Activated B cell treated with CpG ODN at 0.5 μM for 24 hours (primary cell): ENCODE measurements around the gene LMCD1. TPM values are rescaled to one million over a fixed set of nuclear protein-coding genes. Genes with fewer than 3 reads are reported as not detected.
A peak's percentile ranks its signal among the peaks of the same experiment; 100 is the strongest.

Experiments used
- ATAC-seq: fragments of 200-7000 bp; cut with Tn5 transposase; one replicate; pipeline ENCODE4 v1.10.0; 2021; ENCODE audit warnings: low read depth, mild to moderate bottlenecking, moderate library complexity
- CTCF ChIA-PET: fragments of 350-600 bp; sonication (Branson Sonifier 250); formaldehyde crosslinking; loops from one replicate; lab custom pipeline; 2021; ENCODE audit warnings: antibody characterized with exemption; lab: Charles Lee
- POLR2A ChIA-PET: fragments of 350-600 bp; sonication (Branson Sonifier 250); formaldehyde crosslinking; loops from one replicate; lab custom pipeline; 2021; ENCODE audit warnings: antibody characterized with exemption; lab: Charles Lee
- DNase-seq: peaks from one replicate; pipeline ENCODE4 v3.0.0; 2022
- H3K27ac Mint-ChIP-seq: one replicate; pipeline ENCODE4 v1.8.0; 2020; ENCODE audit warnings: mixed read lengths
- H3K27me3 Mint-ChIP-seq: one replicate; pipeline ENCODE4 v1.8.0; 2021; ENCODE audit warnings: mixed read lengths
- H3K36me3 Mint-ChIP-seq: one replicate; pipeline ENCODE4 v1.8.0; 2021; ENCODE audit warnings: low read depth, mixed read lengths
- H3K4me1 Mint-ChIP-seq: one replicate; pipeline ENCODE4 v1.8.0; 2021; ENCODE audit warnings: mixed read lengths
- H3K4me3 Mint-ChIP-seq: one replicate; pipeline ENCODE4 v1.8.0; 2020; ENCODE audit warnings: mild to moderate bottlenecking, mixed read lengths
- H3K9me3 Mint-ChIP-seq: one replicate; pipeline ENCODE4 v1.8.0; 2020; ENCODE audit warnings: mixed read lengths
- intact Hi-C: fragments of 100-400 bp; cut with micrococcal nuclease; formaldehyde crosslinking; loops from one replicate; pipeline ENCODE4 v1.15.1; 2024
- total RNA-seq: library from RNA; stranded (reverse); gene quantifications from 2 replicates; pipeline ENCODE4 v1.2.3, GENCODE V29; 2022
- TF ChIP-seq, protein P1 (sequence below): fragments of 200-600 bp; IDR thresholded peaks from one replicate; pipeline ENCODE4 v1.8.0; 2022; ENCODE audit warnings: antibody characterized with exemption, mild to moderate bottlenecking

Gene LMCD1
- total RNA-seq, 1 donor from 2014 or later = 6.0 TPM

GRCh38 chr3:8497582-8497981, 4.0 kb upstream of the LMCD1 start:
- ChIA-PET CTCF (no interaction called here), POLR2A (no interaction called here)
- Mint-ChIP-seq H3K36me3 (no peaks in the 10 kb centered on the region), H3K9me3 (no peaks in the 10 kb centered on the region), H3K4me3 (no peak overlapping the region), H3K4me1 (peaks cover 18% of the 10 kb centered on the region), H3K27me3 (peaks cover 2% of the 10 kb centered on the region), H3K27ac (no peak overlapping the region)
- intact Hi-C loops = no loop called here
- TF ChIP-seq, protein P1, sequence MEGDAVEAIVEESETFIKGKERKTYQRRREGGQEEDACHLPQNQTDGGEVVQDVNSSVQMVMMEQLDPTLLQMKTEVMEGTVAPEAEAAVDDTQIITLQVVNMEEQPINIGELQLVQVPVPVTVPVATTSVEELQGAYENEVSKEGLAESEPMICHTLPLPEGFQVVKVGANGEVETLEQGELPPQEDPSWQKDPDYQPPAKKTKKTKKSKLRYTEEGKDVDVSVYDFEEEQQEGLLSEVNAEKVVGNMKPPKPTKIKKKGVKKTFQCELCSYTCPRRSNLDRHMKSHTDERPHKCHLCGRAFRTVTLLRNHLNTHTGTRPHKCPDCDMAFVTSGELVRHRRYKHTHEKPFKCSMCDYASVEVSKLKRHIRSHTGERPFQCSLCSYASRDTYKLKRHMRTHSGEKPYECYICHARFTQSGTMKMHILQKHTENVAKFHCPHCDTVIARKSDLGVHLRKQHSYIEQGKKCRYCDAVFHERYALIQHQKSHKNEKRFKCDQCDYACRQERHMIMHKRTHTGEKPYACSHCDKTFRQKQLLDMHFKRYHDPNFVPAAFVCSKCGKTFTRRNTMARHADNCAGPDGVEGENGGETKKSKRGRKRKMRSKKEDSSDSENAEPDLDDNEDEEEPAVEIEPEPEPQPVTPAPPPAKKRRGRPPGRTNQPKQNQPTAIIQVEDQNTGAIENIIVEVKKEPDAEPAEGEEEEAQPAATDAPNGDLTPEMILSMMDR = no peak
- DNase-seq (no peak), ATAC-seq (no peak)

DNA sequence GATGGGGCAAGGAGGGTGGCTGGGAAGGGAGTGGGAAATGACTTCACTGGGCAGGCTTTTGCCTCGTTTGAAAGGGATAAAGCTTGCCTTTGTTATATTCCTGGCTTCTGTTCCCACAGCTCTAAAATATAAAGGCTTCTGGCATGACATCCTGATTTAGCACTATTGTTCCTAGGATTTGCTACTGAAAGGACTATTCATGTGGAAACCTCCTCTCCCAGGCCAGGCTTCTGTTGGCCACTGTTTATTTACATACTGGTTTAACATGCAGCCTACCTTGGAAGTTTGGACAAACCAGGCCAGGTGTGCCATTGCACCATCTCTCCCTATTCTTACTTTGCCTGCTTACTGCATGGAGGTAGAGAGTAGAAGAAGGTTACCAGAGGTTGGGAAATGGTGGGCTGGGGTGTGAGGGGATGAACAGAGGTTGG, 2.4 kb upstream of the LMCD1 start:
- Mint-ChIP-seq H3K4me1 (peaks cover 34% of the 10 kb centered on the region), H3K27ac (no peak overlapping the region), H3K9me3 (no peaks in the 10 kb centered on the region), H3K4me3 (no peak overlapping the region), H3K27me3 (peaks cover 3% of the 10 kb centered on the region), H3K36me3 (no peaks in the 10 kb centered on the region)
- ChIA-PET POLR2A (no interaction called here), CTCF (no interaction called here)
- ATAC-seq (no peak), DNase-seq (no peak)
- TF ChIP-seq, protein P1 = no peak
- intact Hi-C loops = no loop called here

DNA sequence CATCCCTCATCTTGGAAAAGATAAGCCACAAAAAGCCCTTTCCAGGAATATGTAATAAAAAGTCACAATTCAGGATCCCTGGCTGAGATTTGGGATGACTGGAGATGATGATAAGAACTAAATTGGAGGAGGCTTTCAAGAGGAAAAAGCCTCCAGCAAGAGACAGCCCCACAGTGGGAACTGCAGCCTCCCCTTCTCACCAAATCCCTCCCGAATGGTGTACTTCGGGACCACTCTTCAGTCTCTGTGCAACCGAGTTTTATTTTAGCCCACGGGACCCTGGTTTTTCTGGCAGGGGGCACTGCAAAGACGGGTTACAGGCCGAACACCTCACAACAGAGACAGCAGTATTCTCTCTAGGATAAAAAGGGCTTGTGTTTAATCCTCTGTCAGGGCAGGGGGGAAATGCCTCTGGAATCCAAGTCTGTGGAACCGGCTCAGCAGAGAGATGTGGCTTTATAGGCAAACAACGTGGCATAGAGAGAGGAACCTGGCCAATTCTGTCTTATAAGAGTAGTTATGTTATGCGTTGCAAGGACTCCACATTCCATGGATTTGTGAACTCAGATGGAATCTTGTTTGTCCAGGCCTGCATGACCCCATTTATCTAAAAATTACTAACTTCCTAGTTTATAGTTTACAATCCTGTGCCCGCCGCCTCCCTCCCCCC, 1.2 kb upstream of the LMCD1 start:
- Mint-ChIP-seq H3K36me3 (no peaks in the 10 kb centered on the region), H3K9me3 (no peaks in the 10 kb centered on the region), H3K27ac (no peak overlapping the region), H3K4me1 (peaks cover 42% of the 10 kb centered on the region), H3K27me3 (peaks cover 3% of the 10 kb centered on the region), H3K4me3 (peak overlapping the region; percentile 88)
- DNase-seq = no peak
- ATAC-seq = no peak
- ChIA-PET CTCF (no interaction called here), POLR2A (no interaction called here)
- intact Hi-C loops = no loop called here
- TF ChIP-seq, protein P1 = no peak

- Mint-ChIP-seq H3K27me3 (peaks cover 3% of the 10 kb centered on the region), H3K27ac (peak overlapping the region; percentile 75), H3K36me3 (no peaks in the 10 kb centered on the region), H3K4me1 (peaks cover 42% of the 10 kb centered on the region), H3K9me3 (no peaks in the 10 kb centered on the region), H3K4me3 (peak overlapping the region; percentile 88)
- TF ChIP-seq, protein P1 = no peak
- intact Hi-C loops = loop anchor here (1.0 kb wide), 1 partner anchor 144 kb away; no protein-coding TSS in a partner anchor
- ChIA-PET CTCF (no interaction called here), POLR2A (no interaction called here)
- ATAC-seq = no peak
- no peak for DNase-seq
Measured at GRCh38 chr3:8500989-8501370, 643 bp upstream of the LMCD1 start.

- no peak for DNase-seq
- H3K27ac Mint-ChIP-seq = peak overlapping the region; percentile 77
- H3K4me3 Mint-ChIP-seq = peak overlapping the region; percentile 33
- intact Hi-C loops = no loop called here
- no peak for ATAC-seq
- POLR2A ChIA-PET = no interaction called here
- H3K9me3 Mint-ChIP-seq = no peaks in the 10 kb centered on the region
- H3K27me3 Mint-ChIP-seq = peaks cover 3% of the 10 kb centered on the region
- TF ChIP-seq, protein P1 = no peak
- H3K4me1 Mint-ChIP-seq = peaks cover 59% of the 10 kb centered on the region
- H3K36me3 Mint-ChIP-seq = no peaks in the 10 kb centered on the region
- CTCF ChIA-PET = no interaction called here
Measured at GRCh38 chr3:8503461-8503860, 1.8 kb downstream of the LMCD1 start.
